Upper lobe of right lung (tissue), 1 donor: ENCODE measurements around the gene SUMO4. TPM values are rescaled to one million over a fixed set of nuclear protein-coding genes. Genes with fewer than 3 reads are reported as not detected.

Source experiments
- ATAC-seq: fragments of 200-7000 bp; cut with Tn5 transposase; one replicate; pipeline ENCODE4 v1.9.1; 2020; ENCODE audit warnings: mild to moderate bottlenecking, moderate library complexity
- DNase-seq: peaks from one replicate; pipeline ENCODE4 v3.0.0-alpha.2; 2020
- H3K27ac ChIP-seq: fragments of 200-600 bp; one replicate; pipeline ENCODE4 v1.8.0; 2022
- H3K27me3 ChIP-seq: fragments of 200-600 bp; one replicate; pipeline ENCODE4 v1.8.0; 2022; ENCODE audit warnings: mild to moderate bottlenecking
- H3K36me3 ChIP-seq: fragments of 200-600 bp; one replicate; pipeline ENCODE4 v1.8.0; 2022
- H3K4me1 ChIP-seq: fragments of 200-600 bp; one replicate; pipeline ENCODE4 v1.8.0; 2022
- H3K4me3 ChIP-seq: fragments of 200-600 bp; one replicate; pipeline ENCODE4 v1.8.0; 2022; ENCODE audit warnings: mild to moderate bottlenecking
- H3K9me3 ChIP-seq: fragments of 200-600 bp; one replicate; pipeline ENCODE4 v1.8.0; 2022
- intact Hi-C: fragments of 100-400 bp; cut with DNase I; formaldehyde crosslinking; loops from one replicate; pipeline ENCODE4 v1.11.0; 2022
- total RNA-seq: library from RNA; stranded (reverse); fragmentation: NEBNext Ultra II Directional; extraction: Animal tissue kit (Norgen Biotek cat#: 25700); gene quantifications from one replicate; pipeline ENCODE4 v1.2.1, GENCODE V29; 2021
- TF ChIP-seq, protein P1 (sequence below): fragments of 200-600 bp; IDR thresholded peaks from one replicate; pipeline ENCODE4 v1.8.0; 2022; ENCODE audit warnings: antibody characterized with exemption
- donor health status: DM: no; HTN: yes; CAD: no; lungs with severe emphysema.

The SUMO4 gene
- total RNA-seq, 1 donor from 2014 or later = 2.5 TPM

DNA sequence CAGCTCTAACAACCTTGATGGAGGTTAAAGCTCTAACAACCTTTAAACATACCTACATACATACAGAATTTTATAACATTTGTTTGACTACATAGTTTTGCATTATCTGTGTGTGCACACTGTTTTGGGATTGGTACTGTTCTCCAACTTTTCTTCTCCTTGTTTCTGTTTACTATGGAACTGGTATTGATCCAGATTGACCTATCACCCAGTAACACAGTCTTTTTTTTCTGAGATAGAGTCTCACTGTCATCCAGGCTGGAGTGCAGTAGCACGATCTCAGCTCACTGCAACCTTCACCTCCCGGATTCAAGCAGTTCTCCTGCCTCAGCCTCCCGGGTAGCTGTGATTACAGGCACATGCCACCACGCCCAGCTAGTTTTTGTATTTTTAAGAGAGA, 16.7 kb upstream of the SUMO4 start:
- H3K27ac ChIP-seq = no peak overlapping the region
- H3K36me3 ChIP-seq = peaks cover 45% of the 10 kb centered on the region
- DNase-seq (no peak), ATAC-seq (no peak)
- intact Hi-C loops = no loop called here
- H3K4me1 ChIP-seq = peaks cover 5% of the 10 kb centered on the region
- no peak overlapping the region for H3K4me3 ChIP-seq
- no peaks in the 10 kb centered on the region for H3K9me3 ChIP-seq
- TF ChIP-seq, protein P1, sequence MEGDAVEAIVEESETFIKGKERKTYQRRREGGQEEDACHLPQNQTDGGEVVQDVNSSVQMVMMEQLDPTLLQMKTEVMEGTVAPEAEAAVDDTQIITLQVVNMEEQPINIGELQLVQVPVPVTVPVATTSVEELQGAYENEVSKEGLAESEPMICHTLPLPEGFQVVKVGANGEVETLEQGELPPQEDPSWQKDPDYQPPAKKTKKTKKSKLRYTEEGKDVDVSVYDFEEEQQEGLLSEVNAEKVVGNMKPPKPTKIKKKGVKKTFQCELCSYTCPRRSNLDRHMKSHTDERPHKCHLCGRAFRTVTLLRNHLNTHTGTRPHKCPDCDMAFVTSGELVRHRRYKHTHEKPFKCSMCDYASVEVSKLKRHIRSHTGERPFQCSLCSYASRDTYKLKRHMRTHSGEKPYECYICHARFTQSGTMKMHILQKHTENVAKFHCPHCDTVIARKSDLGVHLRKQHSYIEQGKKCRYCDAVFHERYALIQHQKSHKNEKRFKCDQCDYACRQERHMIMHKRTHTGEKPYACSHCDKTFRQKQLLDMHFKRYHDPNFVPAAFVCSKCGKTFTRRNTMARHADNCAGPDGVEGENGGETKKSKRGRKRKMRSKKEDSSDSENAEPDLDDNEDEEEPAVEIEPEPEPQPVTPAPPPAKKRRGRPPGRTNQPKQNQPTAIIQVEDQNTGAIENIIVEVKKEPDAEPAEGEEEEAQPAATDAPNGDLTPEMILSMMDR = no peak
- H3K27me3 ChIP-seq = no peaks in the 10 kb centered on the region

DNA sequence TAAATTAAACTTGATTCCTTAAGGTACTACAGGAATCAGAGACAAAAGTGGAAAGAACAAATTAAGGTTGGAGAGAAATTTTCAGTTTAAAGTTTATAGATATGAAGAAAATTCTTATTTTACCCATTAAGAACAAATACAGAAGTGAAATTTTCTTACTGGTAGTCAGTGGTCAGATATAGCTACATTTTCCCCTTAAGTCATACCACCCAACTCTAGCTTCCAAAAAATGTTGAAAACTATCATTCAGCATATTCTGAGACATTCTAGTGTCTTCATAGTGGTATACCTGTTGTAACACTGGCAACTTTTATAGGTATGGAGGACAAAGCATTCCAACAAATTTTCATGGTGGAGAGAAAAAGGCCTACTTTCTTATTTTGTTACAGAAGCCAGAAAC, 15.6 kb upstream of the SUMO4 start:
- no peaks in the 10 kb centered on the region for H3K27me3 ChIP-seq
- H3K4me1 ChIP-seq = peaks cover 5% of the 10 kb centered on the region
- intact Hi-C loops = no loop called here
- DNase-seq (no peak), ATAC-seq (no peak)
- TF ChIP-seq, protein P1 = no peak
- H3K9me3 ChIP-seq = no peaks in the 10 kb centered on the region
- no peak overlapping the region for H3K27ac ChIP-seq
- no peak overlapping the region for H3K4me3 ChIP-seq
- H3K36me3 ChIP-seq = peaks cover 34% of the 10 kb centered on the region

DNA sequence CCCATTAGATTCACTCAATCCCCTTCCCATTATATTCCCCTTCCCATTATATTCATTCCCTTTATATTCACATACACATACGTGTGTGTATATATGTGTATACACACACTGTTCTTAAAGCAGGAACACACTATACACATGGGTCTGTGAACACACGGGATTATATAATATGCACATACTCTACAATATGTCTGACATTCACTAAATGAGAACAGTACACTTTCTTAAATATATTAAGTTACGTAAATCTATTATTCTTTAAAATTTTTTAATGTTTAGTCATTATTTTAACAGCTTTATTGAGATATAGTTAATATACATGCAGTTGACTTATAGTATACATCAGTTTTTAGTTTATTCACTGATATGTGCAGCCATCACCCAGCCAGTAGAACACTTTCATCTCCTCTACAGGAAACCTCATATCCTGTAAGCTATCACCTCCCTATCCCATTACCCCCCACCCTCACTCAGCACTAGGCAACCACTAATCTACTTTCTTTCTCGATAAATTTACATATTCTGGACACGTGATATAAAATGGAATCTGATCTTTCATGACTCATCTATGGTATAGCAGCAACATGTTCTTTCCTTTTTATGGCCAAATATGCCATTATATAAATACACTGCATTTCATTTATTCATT, 13.9 kb upstream of the SUMO4 start:
- intact Hi-C loops = no loop called here
- H3K36me3 ChIP-seq = peaks cover 18% of the 10 kb centered on the region
- no peaks in the 10 kb centered on the region for H3K9me3 ChIP-seq
- H3K4me3 ChIP-seq = no peak overlapping the region
- no peak overlapping the region for H3K27ac ChIP-seq
- peaks cover 5% of the 10 kb centered on the region for H3K4me1 ChIP-seq
- DNase-seq (no peak), ATAC-seq (no peak)
- TF ChIP-seq, protein P1 = no peak
- no peaks in the 10 kb centered on the region for H3K27me3 ChIP-seq

DNA sequence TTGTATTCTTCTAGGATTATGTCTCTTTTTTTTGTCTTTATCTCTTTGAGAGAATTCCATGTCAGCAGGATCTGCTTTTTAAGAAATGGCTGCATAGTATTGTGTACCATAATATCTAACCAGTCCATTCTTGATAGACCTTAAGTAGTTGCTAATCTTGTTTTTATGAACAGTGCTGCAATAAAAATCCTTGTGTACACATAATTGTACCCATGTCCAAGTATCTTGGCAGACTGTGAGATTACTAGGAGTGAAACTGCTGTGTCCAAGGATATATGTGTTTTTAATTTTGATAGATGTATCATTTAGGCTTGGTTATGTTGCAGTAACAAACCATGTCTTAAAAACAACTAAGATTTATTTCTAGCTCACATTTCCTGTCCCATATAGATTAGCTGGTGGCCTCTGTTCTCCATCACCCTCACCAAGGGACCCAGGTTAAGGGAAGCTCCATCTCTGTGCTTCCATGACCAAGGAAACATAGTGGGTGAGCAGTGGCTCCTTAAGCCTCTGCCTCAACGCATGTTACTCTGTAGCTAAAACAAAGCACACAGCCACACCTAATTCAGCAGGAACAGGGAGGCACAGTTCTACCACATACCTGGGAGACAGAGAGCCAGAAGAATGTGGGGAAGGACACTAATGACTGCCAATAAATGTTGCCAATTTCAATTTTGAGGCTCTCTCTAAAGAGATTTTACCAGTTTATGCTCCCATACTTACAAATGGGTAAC, 12.1 kb upstream of the SUMO4 start:
- Histone ChIP-seq H3K9me3 (no peaks in the 10 kb centered on the region), H3K4me3 (no peak overlapping the region), H3K27me3 (no peaks in the 10 kb centered on the region), H3K36me3 (peaks cover 4% of the 10 kb centered on the region), H3K27ac (no peak overlapping the region), H3K4me1 (peaks cover 5% of the 10 kb centered on the region)
- DNase-seq = no peak
- ATAC-seq = peak; percentile 66
- intact Hi-C loops = no loop called here
- TF ChIP-seq, protein P1 = no peak

DNA sequence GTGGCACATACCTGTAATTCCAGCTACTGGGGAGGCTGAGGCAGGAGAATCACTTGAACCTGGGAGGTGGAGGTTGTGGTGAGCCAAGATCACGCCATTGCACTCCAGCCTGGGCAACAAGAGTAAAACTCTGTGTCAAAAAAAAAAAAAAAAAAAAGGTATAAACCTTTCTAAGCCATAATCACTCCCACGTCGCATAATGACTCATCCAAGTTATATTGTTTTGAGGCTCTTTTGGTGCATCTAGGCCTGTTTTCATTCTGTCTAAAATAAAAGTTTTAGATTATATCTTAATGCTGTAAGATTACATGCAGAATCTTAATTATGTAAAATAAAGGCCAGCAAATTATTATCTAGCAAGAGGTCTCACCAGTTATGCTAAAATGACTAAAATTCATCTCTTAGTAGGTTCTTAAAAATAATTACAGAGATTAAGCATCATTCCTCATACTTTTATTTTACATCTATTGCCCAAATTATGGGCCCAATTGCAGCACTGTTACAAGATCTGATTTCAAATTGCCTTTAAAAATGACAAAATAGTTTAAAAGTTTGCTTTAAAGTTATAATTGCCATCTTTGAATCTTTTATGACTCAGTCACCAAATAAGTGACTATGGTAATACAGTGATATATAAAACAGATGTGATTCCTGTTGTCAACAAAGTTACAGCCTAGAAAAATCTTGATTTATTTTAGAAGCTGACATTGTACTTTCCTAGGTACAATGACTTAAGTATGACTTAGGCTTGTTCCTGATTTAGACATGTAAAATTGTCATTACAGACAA, 10.4 kb upstream of the SUMO4 start:
- intact Hi-C loops = no loop called here
- DNase-seq (no peak), ATAC-seq (no peak)
- no peak overlapping the region for H3K27ac ChIP-seq
- H3K9me3 ChIP-seq = no peaks in the 10 kb centered on the region
- peaks cover 5% of the 10 kb centered on the region for H3K4me1 ChIP-seq
- no peaks in the 10 kb centered on the region for H3K27me3 ChIP-seq
- TF ChIP-seq, protein P1 = no peak
- H3K4me3 ChIP-seq = no peak overlapping the region
- no peaks in the 10 kb centered on the region for H3K36me3 ChIP-seq
